MCF 10A (cell line): Measurements from ENCODE around the gene CD248. TPM values are rescaled to one million over a fixed set of nuclear protein-coding genes. Genes with fewer than 3 reads are reported as not detected.

Experiments
- BruUV-seq: library from RNA; stranded (reverse); fragments of 400-500 nt; replicated peaks from 2 replicates; lab custom pipeline; 2021; lab: Mats Ljungman, UMichigan
- CTCF ChIA-PET: fragments of 300-600 bp; sonication (Branson Sonifier 250); formaldehyde crosslinking; extraction: SDS; loops from one replicate; lab custom pipeline; 2021; ENCODE audit warnings: antibody characterized with exemption, inconsistent platforms; lab: Yijun Ruan, JAX
- POLR2A ChIA-PET: fragments of 300-600, 350-650 bp; sonication (Branson Sonifier 250); formaldehyde crosslinking; extraction: SDS; loops from one replicate; lab custom pipeline; 2020; ENCODE audit warnings: antibody characterized with exemption, inconsistent platforms; lab: Yijun Ruan, JAX
- DNase-seq: peaks from one replicate; pipeline ENCODE4 v3.0.0-alpha.2; 2018; ENCODE audit not compliant: unreplicated experiment
- H3K27ac Mint-ChIP-seq: one replicate; pipeline ENCODE4 v1.8.0; 2022; ENCODE audit warnings: mild to moderate bottlenecking, low read depth, mixed read lengths; ENCODE audit not compliant: unreplicated experiment
- H3K27me3 Mint-ChIP-seq: one replicate; pipeline ENCODE4 v1.8.0; 2022; ENCODE audit warnings: mixed read lengths; ENCODE audit not compliant: insufficient read depth, unreplicated experiment
- H3K36me3 Mint-ChIP-seq: one replicate; pipeline ENCODE4 v1.8.0; 2022; ENCODE audit warnings: mild to moderate bottlenecking, moderate library complexity, mixed read lengths; ENCODE audit not compliant: insufficient read depth, unreplicated experiment
- H3K4me1 Mint-ChIP-seq: one replicate; pipeline ENCODE4 v1.8.0; 2022; ENCODE audit warnings: mixed read lengths; ENCODE audit not compliant: insufficient read depth, unreplicated experiment
- H3K4me3 Mint-ChIP-seq: one replicate; pipeline ENCODE4 v1.8.0; 2022; ENCODE audit warnings: mild to moderate bottlenecking, moderate library complexity, mixed read lengths; ENCODE audit not compliant: unreplicated experiment
- H3K9me3 Mint-ChIP-seq: one replicate; pipeline ENCODE4 v1.8.0; 2022; ENCODE audit warnings: mixed read lengths; ENCODE audit not compliant: unreplicated experiment
- CTCF ChIP-seq: fragments of 200-600 bp; IDR thresholded peaks from one replicate; pipeline ENCODE4 v1.8.0; 2022; ENCODE audit warnings: antibody characterized with exemption, mild to moderate bottlenecking; ENCODE audit not compliant: unreplicated experiment
- intact Hi-C: fragments of 100-400 bp; cut with micrococcal nuclease; formaldehyde crosslinking; loops from 2 replicates; pipeline ENCODE4 v1.14.1; 2022
- total RNA-seq: library from RNA; stranded (reverse); gene quantifications from 2 replicates; pipeline ENCODE4 v1.2.3, GENCODE V29; 2022

The CD248 gene
- total RNA-seq, 1 experiment from 2014 or later, result not detected

GRCh38 chr11:66318600-66318970, 1.7 kb upstream of the CD248 start:
- ChIA-PET POLR2A (interaction anchor here (0.6 to 3.0 kb wide), 11 partner anchors 8 to 460 kb away, joined by 3 to 23 read pairs (median 5); partner anchors contain the start of genes BRMS1, RIN1 and YIF1A), CTCF (interaction anchor here (1.1 to 1.2 kb wide), 2 partner anchors 17 to 18 kb away, joined by 3 to 4 read pairs; partner anchors contain the start of gene RIN1)
- intact Hi-C loops, result no loop called here
- no peak for TF ChIP-seq CTCF
- no peaks in the 10 kb centered on the region for H3K9me3 Mint-ChIP-seq
- H3K4me3 Mint-ChIP-seq, result peak overlapping the region; percentile 50
- peak overlapping the region; percentile 86 for H3K27ac Mint-ChIP-seq
- DNase-seq, result no peak
- H3K4me1 Mint-ChIP-seq, result peaks cover 25% of the 10 kb centered on the region
- no peaks in the 10 kb centered on the region for H3K27me3 Mint-ChIP-seq
- no TSS peak for BruUV-seq
- no peaks in the 10 kb centered on the region for H3K36me3 Mint-ChIP-seq

- Mint-ChIP-seq H3K4me3 (peak overlapping the region; percentile 50), H3K27ac (peak overlapping the region; percentile 86), H3K36me3 (no peaks in the 10 kb centered on the region), H3K27me3 (no peaks in the 10 kb centered on the region), H3K4me1 (peaks cover 22% of the 10 kb centered on the region), H3K9me3 (no peaks in the 10 kb centered on the region)
- TF ChIP-seq CTCF, result no peak
- ChIA-PET POLR2A (interaction anchor here (0.6 to 3.0 kb wide), 12 partner anchors 9 to 460 kb away, joined by 3 to 23 read pairs (median 4); partner anchors contain the start of genes BRMS1, RIN1 and YIF1A), CTCF (interaction anchor here (0.8 to 1.2 kb wide), 3 partner anchors 17 to 34 kb away, joined by 3 to 4 read pairs (median 4); partner anchors contain the start of gene RIN1)
- intact Hi-C loops, result no loop called here
- peak; percentile 90 for DNase-seq
- BruUV-seq, result no TSS peak
Observed at GRCh38 chr11:66317723-66318599, 1.1 kb upstream of the CD248 start.

GRCh38 chr11:66317322-66317722, 478 bp upstream of the CD248 start:
- no TSS peak for BruUV-seq

More at GRCh38 chr11:66317322-66317722, 478 bp upstream of the CD248 start:
- POLR2A ChIA-PET, result interaction anchor here (1.1 to 3.0 kb wide), 4 partner anchors 14 to 28 kb away, joined by 3 to 23 read pairs (median 4); partner anchors contain the start of genes RIN1 and YIF1A
- Mint-ChIP-seq H3K27me3 (no peaks in the 10 kb centered on the region), H3K4me3 (no peak overlapping the region), H3K9me3 (no peaks in the 10 kb centered on the region), H3K36me3 (no peaks in the 10 kb centered on the region), H3K4me1 (peaks cover 19% of the 10 kb centered on the region), H3K27ac (peak overlapping the region; percentile 86)
- intact Hi-C loops, result no loop called here
- CTCF ChIA-PET, result interaction anchor here (0.5 kb wide), 1 partner anchor 737 kb away, joined by 3 read pairs; no protein-coding TSS in a partner anchor
- TF ChIP-seq CTCF, result no peak
- no peak for DNase-seq
